GM21423 (cell line): Measurements from ENCODE around the gene SAMD11.
"Not testable (repeated sequence)": the region's sequence is repeated elsewhere in the genome, so short reads cannot be mapped to it uniquely, and the experiment has no call there.

Source experiments
- ATAC-seq: cut with Tn5 transposase; IDR thresholded peaks from one replicate; pipeline ENCODE4 v1.9.1; 2021; ENCODE audit warnings: mild to moderate bottlenecking, moderate library complexity; ENCODE audit not compliant: unreplicated experiment

SAMD11 gene

GRCh38 chr1:923131-923990 lies at the start of gene SAMD11:
Gene SAMD11, plus strand, starts transcription at chr1:923923. Its CDS starts 509 bp downstream, at chr1:924432.
- no peak for ATAC-seq

GRCh38 chr1:876428-877208 lies 47.1 kb upstream of the SAMD11 start:
- ATAC-seq = not testable (repeated sequence)

- not testable (repeated sequence) for ATAC-seq
Measured at GRCh38 chr1:877209-877986, 46.3 kb upstream of the SAMD11 start.

GRCh38 chr1:880511-880910 lies 43.2 kb upstream of the SAMD11 start:
- ATAC-seq = not testable (repeated sequence)

GRCh38 chr1:880915-881314 lies 42.8 kb upstream of the SAMD11 start:
- not testable (repeated sequence) for ATAC-seq

- ATAC-seq = no peak
Measured at GRCh38 chr1:886311-886710, 37.4 kb upstream of the SAMD11 start.

GRCh38 chr1:886760-887159 lies 37.0 kb upstream of the SAMD11 start:
- no peak for ATAC-seq

- ATAC-seq = no peak
Measured at GRCh38 chr1:888297-888696, 35.4 kb upstream of the SAMD11 start.

GRCh38 chr1:889774-890173 lies 33.9 kb upstream of the SAMD11 start:
- not testable (repeated sequence) for ATAC-seq

- not testable (repeated sequence) for ATAC-seq
Measured at GRCh38 chr1:890234-890633, 33.5 kb upstream of the SAMD11 start.

- no peak for ATAC-seq
Measured at GRCh38 chr1:890661-891060, 33.1 kb upstream of the SAMD11 start.

- no peak for ATAC-seq
Measured at GRCh38 chr1:897226-897625, 26.5 kb upstream of the SAMD11 start.

- not testable (repeated sequence) for ATAC-seq
Measured at GRCh38 chr1:897951-898350, 25.8 kb upstream of the SAMD11 start.

GRCh38 chr1:899636-900317 lies 23.9 kb upstream of the SAMD11 start:
- no peak for ATAC-seq

GRCh38 chr1:901108-901859 lies 22.4 kb upstream of the SAMD11 start:
- no peak for ATAC-seq

- no peak for ATAC-seq
Measured at GRCh38 chr1:902802-903201, 20.9 kb upstream of the SAMD11 start.

GRCh38 chr1:903305-903704 lies 20.4 kb upstream of the SAMD11 start:
- no peak for ATAC-seq

- ATAC-seq = no peak
Measured at GRCh38 chr1:903721-904271, 19.9 kb upstream of the SAMD11 start.

- peak; percentile 56 for ATAC-seq
Measured at GRCh38 chr1:904310-904950, 19.3 kb upstream of the SAMD11 start.
